Left lung (tissue), 10 donors: ENCODE measurements around the gene CTDP1. TPM values are rescaled to one million over a fixed set of nuclear protein-coding genes. Genes with fewer than 3 reads are reported as not detected.
"Not testable (repeated sequence)": the region's sequence is repeated elsewhere in the genome, so short reads cannot be mapped to it uniquely, and the experiment has no call there.

Source experiments
- ATAC-seq: fragments of 200-7000 bp; cut with Tn5 transposase; one replicate; pipeline ENCODE4 v1.9.1; 2020; ENCODE audit warnings: moderate library complexity
- DNase-seq, 4 donors: peaks; one replicate each; pipeline ENCODE4 v3.0.0-alpha.2; 2013 to 2020
- H3K27ac ChIP-seq, 2 donors: fragments of 200-600 bp; sonication (generic) in 1 of 2; one replicate each; pipeline versions ENCODE4 v1.5.0 to v1.8.0; 2020 to 2021
- H3K27me3 ChIP-seq, 2 donors: fragments of 200-600 bp; sonication (generic) in 1 of 2; one replicate each; pipeline versions ENCODE4 v1.5.0 to v1.8.0; 2020 to 2021
- H3K36me3 ChIP-seq, 2 donors: fragments of 200-600 bp; sonication (generic) in 1 of 2; one replicate each; pipeline versions ENCODE4 v1.5.0 to v1.8.0; 2020 to 2021
- H3K4me1 ChIP-seq, 2 donors: fragments of 200-600 bp; one replicate each; pipeline ENCODE4 v1.8.0; 2021
- H3K4me3 ChIP-seq, 2 donors: fragments of 200-600 bp; sonication (generic) in 1 of 2; one replicate each; pipeline versions ENCODE4 v1.5.0 to v1.8.0; 2020 to 2021; ENCODE audit warnings: mild to moderate bottlenecking in 1 of 2
- H3K9me3 ChIP-seq, 2 donors: fragments of 200-600 bp; sonication (generic) in 1 of 2; one replicate each; pipeline versions ENCODE4 v1.5.0 to v1.8.0; 2020 to 2021
- CTCF ChIP-seq, 2 donors: fragments of 200-600 bp; sonication (generic) in 1 of 2; IDR thresholded peaks; one replicate each; pipeline versions ENCODE4 v1.5.0 to v1.8.0; 2021; ENCODE audit warnings: antibody characterized with exemption in 2 of 2
- intact Hi-C, 2 donors: fragments of 100-400 bp; cut with DNase I; formaldehyde crosslinking; loops; one replicate each; pipeline versions ENCODE4 v1.11.2 to v1.14.2; 2022
- polyA plus RNA-seq, 6 donors: library from polyadenylated mRNA; unstranded; fragments of 120-200 nt; gene quantifications; one replicate each; pipeline ENCODE4 v1.2.1, GENCODE V29; 2013; ENCODE audit not compliant: insufficient read length in 6 of 6
- total RNA-seq, 2 donors: library from RNA; stranded (reverse); fragmentation: NEBNext Ultra II Directional; extraction: Animal tissue kit (Norgen Biotek cat#: 25700); gene quantifications; one replicate each; pipeline ENCODE4 v1.2.1, GENCODE V29; 2021
- donor health status: DM: no; HTN: yes; CAD: no.
- donor health status: DM: no; HTN: no; CAD: no.

The CTDP1 gene
- total and polyA plus RNA-seq, 8 donors: 8.4 to 24.4 (median 11.4) TPM

GRCh38 chr18:79718878-79719477 lies 39.4 kb downstream of the CTDP1 start:
- no peak for TF ChIP-seq CTCF (IDR thresholded peaks at IDR 0.05)
- Histone ChIP-seq H3K4me1 (no peaks in the 10 kb centered on the region), H3K27ac (no peak overlapping the region), H3K27me3 (no peaks in the 10 kb centered on the region), H3K4me3 (no peak overlapping the region), H3K36me3 (peaks cover 0 to 94% of the 10 kb centered on the region in 2 donors), H3K9me3 (peaks cover 0 to 7% of the 10 kb centered on the region in 2 donors)
- DNase-seq (peak in 1 of 4 donors; percentile 62), ATAC-seq (no peak)
- intact Hi-C loops: no loop called here

GRCh38 chr18:79719478-79720358 lies 40.1 kb downstream of the CTDP1 start:
- H3K9me3 ChIP-seq, H3K27ac ChIP-seq, ATAC-seq, H3K4me3 ChIP-seq, DNase-seq, intact Hi-C loops, H3K27me3 ChIP-seq, H3K4me1 ChIP-seq: not testable (repeated sequence)
- peaks cover 0 to 94% of the 10 kb centered on the region in 2 donors for H3K36me3 ChIP-seq

GRCh38 chr18:79720359-79720733 lies 40.7 kb downstream of the CTDP1 start:
- H3K36me3 ChIP-seq: peaks cover 0 to 94% of the 10 kb centered on the region in 2 donors
- peaks cover 0 to 7% of the 10 kb centered on the region in 2 donors for H3K9me3 ChIP-seq
- no peak overlapping the region for H3K27ac ChIP-seq
- ATAC-seq: no peak
- no peak for DNase-seq
- H3K4me1 ChIP-seq: no peaks in the 10 kb centered on the region
- no peak overlapping the region for H3K4me3 ChIP-seq
- intact Hi-C loops: no loop called here
- no peak for TF ChIP-seq CTCF (IDR thresholded peaks at IDR 0.05)
- H3K27me3 ChIP-seq: no peaks in the 10 kb centered on the region

- intact Hi-C loops: no loop called here
- no peak for DNase-seq
Measured at GRCh38 chr18:79723036-79723435, 43.4 kb downstream of the CTDP1 start.

GRCh38 chr18:79723628-79724027 lies 44.0 kb downstream of the CTDP1 start:
- no peak overlapping the region for H3K27ac ChIP-seq
- ATAC-seq (no peak), DNase-seq (no peak)
- peaks cover 0 to 92% of the 10 kb centered on the region in 2 donors for H3K36me3 ChIP-seq
- intact Hi-C loops: no loop called here
- no peaks in the 10 kb centered on the region for H3K4me1 ChIP-seq
- H3K4me3 ChIP-seq: no peak overlapping the region
- H3K9me3 ChIP-seq: peaks cover 0 to 16% of the 10 kb centered on the region in 2 donors
- no peak for TF ChIP-seq CTCF (IDR thresholded peaks at IDR 0.05)
- no peaks in the 10 kb centered on the region for H3K27me3 ChIP-seq

More at GRCh38 chr18:79723036-79723435, 43.4 kb downstream of the CTDP1 start:
- Histone ChIP-seq H3K4me1 (no peaks in the 10 kb centered on the region), H3K4me3 (no peak overlapping the region), H3K36me3 (peaks cover 0 to 92% of the 10 kb centered on the region in 2 donors), H3K27ac (no peak overlapping the region), H3K9me3 (peaks cover 0 to 14% of the 10 kb centered on the region in 2 donors), H3K27me3 (no peaks in the 10 kb centered on the region)
- ATAC-seq: no peak
- no peak for TF ChIP-seq CTCF (IDR thresholded peaks at IDR 0.05)
